CD4-positive, CD25-positive, alpha-beta regulatory T cell (primary cell): ENCODE results near the gene GUCA1C. TPM values are rescaled to one million over a fixed set of nuclear protein-coding genes. Genes with fewer than 3 reads are reported as not detected.

ENCODE experiments used
- ATAC-seq, 2 donors: fragments of 150-1000 bp; cut with Tn5 transposase; one replicate each; pipeline ENCODE4 v1.10.0; 2021; ENCODE audit warnings: low read depth in 2 of 2, moderate number of reproducible peaks in 2 of 2, moderate library complexity in 1 of 2
- DNase-seq, 3 donors: peaks; one replicate each; pipeline versions ENCODE4 v3.0.0 to v3.0.0-alpha.2; 2012 to 2022; ENCODE audit warnings: mixed read lengths in 1 of 3
- H3K27ac ChIP-seq: one replicate; pipeline ENCODE4 v1.7.0; 2013; ENCODE audit warnings: mild to moderate bottlenecking, low read length; ENCODE audit not compliant: insufficient read depth, poor library complexity, severe bottlenecking
- H3K27me3 ChIP-seq: one replicate; pipeline ENCODE4 v1.7.0; 2013; ENCODE audit warnings: low read length; ENCODE audit not compliant: control insufficient read depth, insufficient read depth
- H3K36me3 ChIP-seq: one replicate; pipeline ENCODE4 v1.7.0; 2013; ENCODE audit warnings: mild to moderate bottlenecking, low read length, moderate library complexity; ENCODE audit not compliant: control insufficient read depth, insufficient read depth
- H3K4me1 ChIP-seq: 2 replicates; pipeline ENCODE4 v1.7.0; 2013; ENCODE audit warnings: mild to moderate bottlenecking, low read length; ENCODE audit not compliant: insufficient read depth, control insufficient read depth, poor library complexity, severe bottlenecking
- H3K4me3 ChIP-seq: one replicate; pipeline ENCODE4 v1.7.0; 2013; ENCODE audit warnings: low read depth, mild to moderate bottlenecking, low read length, moderate library complexity
- H3K9me3 ChIP-seq, 2 experiments: 1 replicate in 1 of 2; 2 replicates in 1 of 2; pipeline ENCODE4 v1.7.0; 2013; ENCODE audit warnings: low read length in 2 of 2, mild to moderate bottlenecking in 1 of 2, moderate library complexity in 1 of 2; ENCODE audit not compliant: control insufficient read depth in 2 of 2
- H3K27ac Mint-ChIP-seq, 3 donors: one replicate each; pipeline ENCODE4 v1.8.0; 2020 to 2022; ENCODE audit warnings: mild to moderate bottlenecking in 3 of 3, mixed read lengths in 3 of 3, moderate library complexity in 2 of 3
- H3K27me3 Mint-ChIP-seq: one replicate; pipeline ENCODE4 v1.8.0; 2022; ENCODE audit warnings: mild to moderate bottlenecking, mixed read lengths
- H3K36me3 Mint-ChIP-seq: one replicate; pipeline ENCODE4 v1.8.0; 2020; ENCODE audit warnings: mixed read lengths
- H3K4me1 Mint-ChIP-seq, 4 donors: one replicate each; pipeline ENCODE4 v1.8.0; 2020 to 2022; ENCODE audit warnings: mixed read lengths in 4 of 4, mild to moderate bottlenecking in 1 of 4
- H3K4me3 Mint-ChIP-seq, 4 donors: one replicate each; pipeline ENCODE4 v1.8.0; 2020 to 2022; ENCODE audit warnings: mild to moderate bottlenecking in 4 of 4, mixed read lengths in 4 of 4, moderate library complexity in 3 of 4
- H3K9me3 Mint-ChIP-seq, 7 donors: one replicate each; pipeline ENCODE4 v1.8.0; 2020 to 2022; ENCODE audit warnings: mixed read lengths in 7 of 7, mild to moderate bottlenecking in 3 of 7, moderate library complexity in 2 of 7
- polyA plus RNA-seq, 4 donors: library from polyadenylated mRNA; unstranded; fragments of 300-500 nt; fragmentation: Illumina TruSeq; gene quantifications; one replicate each; pipeline ENCODE4 v1.2.3, GENCODE V29; 2021
- total RNA-seq: library from RNA; stranded (reverse); gene quantifications from one replicate; pipeline ENCODE4 v1.2.3, GENCODE V29; 2022

GUCA1C gene
- total and polyA plus RNA-seq, 5 donors from 2014 or later, result not detected

- no peak overlapping the region for H3K27ac ChIP-seq
- no peaks in the 10 kb centered on the region for H3K36me3 ChIP-seq
- H3K4me1 ChIP-seq, result no peaks in the 10 kb centered on the region
- Mint-ChIP-seq H3K4me3 (no peak overlapping the region), H3K27ac (no peak overlapping the region), H3K36me3 (no peaks in the 10 kb centered on the region), H3K4me1 (no peaks in the 10 kb centered on the region), H3K27me3 (peaks cover 11% of the 10 kb centered on the region), H3K9me3 (no peaks in the 10 kb centered on the region)
- DNase-seq (no peak), ATAC-seq (no peak)
- no peaks in the 10 kb centered on the region for H3K9me3 ChIP-seq
- H3K4me3 ChIP-seq, result no peak overlapping the region
- no peaks in the 10 kb centered on the region for H3K27me3 ChIP-seq
These were observed 13.5 kb downstream of the GUCA1C start for GRCh38 chr3:108940166-108940565.

- DNase-seq (no peak), ATAC-seq (no peak)
- peaks cover 2% of the 10 kb centered on the region for H3K27me3 Mint-ChIP-seq
These were observed 16.6 kb downstream of the GUCA1C start for GRCh38 chr3:108936924-108937689.

GRCh38 chr3:108931035-108931434 lies 22.6 kb downstream of the GUCA1C start:
- Mint-ChIP-seq H3K27ac (no peak overlapping the region), H3K36me3 (peaks cover 6% of the 10 kb centered on the region), H3K4me1 (no peaks in the 10 kb centered on the region), H3K4me3 (no peak overlapping the region), H3K9me3 (peaks cover 0 to 24% (median 3%) of the 10 kb centered on the region in 7 donors), H3K27me3 (peaks cover 15% of the 10 kb centered on the region)
- H3K4me1 ChIP-seq, result no peaks in the 10 kb centered on the region
- H3K27ac ChIP-seq, result no peak overlapping the region
- DNase-seq (no peak), ATAC-seq (no peak)
- H3K27me3 ChIP-seq, result peaks cover 10% of the 10 kb centered on the region
- no peaks in the 10 kb centered on the region for H3K36me3 ChIP-seq
- no peaks in the 10 kb centered on the region for H3K9me3 ChIP-seq
- no peak overlapping the region for H3K4me3 ChIP-seq

More at GRCh38 chr3:108936924-108937689, 16.6 kb downstream of the GUCA1C start:
- H3K9me3 ChIP-seq, result no peaks in the 10 kb centered on the region
- Mint-ChIP-seq H3K36me3 (peaks cover 6% of the 10 kb centered on the region), H3K9me3 (peaks cover 0 to 4% (median 2%) of the 10 kb centered on the region in 7 donors), H3K4me1 (no peaks in the 10 kb centered on the region), H3K27ac (peak overlapping the region in 1 of 3 donors; percentile 11), H3K4me3 (no peak overlapping the region)
- no peak overlapping the region for H3K4me3 ChIP-seq
- H3K27ac ChIP-seq, result no peak overlapping the region
- H3K4me1 ChIP-seq, result no peaks in the 10 kb centered on the region
- no peaks in the 10 kb centered on the region for H3K27me3 ChIP-seq
- no peaks in the 10 kb centered on the region for H3K36me3 ChIP-seq

- peaks cover 0 to 6% (median 0%) of the 10 kb centered on the region in 7 donors for H3K9me3 Mint-ChIP-seq
- H3K4me1 Mint-ChIP-seq, result peaks cover 8 to 11% (median 10%) of the 10 kb centered on the region in 4 donors
- peaks cover 4% of the 10 kb centered on the region for H3K4me1 ChIP-seq
- H3K27me3 ChIP-seq, result peaks cover 2% of the 10 kb centered on the region
- no peaks in the 10 kb centered on the region for H3K36me3 ChIP-seq
- H3K27ac ChIP-seq, result no peak overlapping the region
- DNase-seq (no peak), ATAC-seq (no peak)
- no peaks in the 10 kb centered on the region for H3K9me3 ChIP-seq
- no peak overlapping the region for H3K4me3 ChIP-seq
- H3K36me3 Mint-ChIP-seq, result no peaks in the 10 kb centered on the region
- H3K27me3 Mint-ChIP-seq, result peaks cover 46% of the 10 kb centered on the region
- no peak overlapping the region for H3K4me3 Mint-ChIP-seq
- no peak overlapping the region for H3K27ac Mint-ChIP-seq
These were observed 34.8 kb downstream of the GUCA1C start for GRCh38 chr3:108918866-108919265.

- H3K36me3 ChIP-seq, result no peaks in the 10 kb centered on the region
- peaks cover 2% of the 10 kb centered on the region for H3K27me3 ChIP-seq
- Mint-ChIP-seq H3K4me1 (peaks cover 11 to 18% (median 14%) of the 10 kb centered on the region in 4 donors), H3K27ac (peak overlapping the region in 1 of 3 donors; percentile 26), H3K27me3 (peaks cover 26% of the 10 kb centered on the region), H3K4me3 (peak overlapping the region in 2 of 4 donors; percentile 18 to 54), H3K9me3 (no peaks in the 10 kb centered on the region), H3K36me3 (no peaks in the 10 kb centered on the region)
- H3K9me3 ChIP-seq, result no peaks in the 10 kb centered on the region
- DNase-seq (peak; percentile 46 to 85 (median 77)), ATAC-seq (peak; percentile 88 to 90)
- H3K27ac ChIP-seq, result no peak overlapping the region
- peaks cover 8% of the 10 kb centered on the region for H3K4me1 ChIP-seq
- no peak overlapping the region for H3K4me3 ChIP-seq
These were observed 38.7 kb downstream of the GUCA1C start for GRCh38 chr3:108914774-108915641.

GRCh38 chr3:108909799-108910198 lies 43.9 kb downstream of the GUCA1C start:
- Mint-ChIP-seq H3K27me3 (no peaks in the 10 kb centered on the region), H3K36me3 (no peaks in the 10 kb centered on the region), H3K27ac (no peak overlapping the region), H3K9me3 (no peaks in the 10 kb centered on the region), H3K4me3 (no peak overlapping the region), H3K4me1 (peaks cover 7 to 19% (median 17%) of the 10 kb centered on the region in 4 donors)
- ATAC-seq, result no peak
- H3K4me1 ChIP-seq, result peaks cover 6% of the 10 kb centered on the region
- H3K27me3 ChIP-seq, result no peaks in the 10 kb centered on the region
- no peaks in the 10 kb centered on the region for H3K36me3 ChIP-seq
- DNase-seq, result no peak
- no peak overlapping the region for H3K4me3 ChIP-seq
- H3K9me3 ChIP-seq, result no peaks in the 10 kb centered on the region
- H3K27ac ChIP-seq, result no peak overlapping the region

GRCh38 chr3:108907194-108907593 lies 46.5 kb downstream of the GUCA1C start:
- no peaks in the 10 kb centered on the region for H3K27me3 ChIP-seq
- no peak for DNase-seq
- Mint-ChIP-seq H3K4me3 (no peak overlapping the region), H3K27ac (no peak overlapping the region), H3K36me3 (no peaks in the 10 kb centered on the region), H3K4me1 (peaks cover 5 to 11% (median 9%) of the 10 kb centered on the region in 4 donors), H3K27me3 (no peaks in the 10 kb centered on the region), H3K9me3 (no peaks in the 10 kb centered on the region)
- no peak overlapping the region for H3K4me3 ChIP-seq
- no peaks in the 10 kb centered on the region for H3K4me1 ChIP-seq
- no peak for ATAC-seq
- no peak overlapping the region for H3K27ac ChIP-seq
- H3K9me3 ChIP-seq, result no peaks in the 10 kb centered on the region
- H3K36me3 ChIP-seq, result no peaks in the 10 kb centered on the region
